H1 (cell line): ENCODE results near the gene BCL2L1. TPM values are rescaled to one million over a fixed set of nuclear protein-coding genes. Genes with fewer than 3 reads are reported as not detected.

Experiments
- POLR2AphosphoS5 ChIP-seq: IDR thresholded peaks from 2 replicates; pipeline ENCODE4 v1.6.1; 2011; ENCODE audit warnings: low read depth, low read length
- POU5F1 ChIP-seq: IDR thresholded peaks from 2 replicates; pipeline ENCODE4 v1.6.1; 2011; ENCODE audit warnings: low read depth, mild to moderate bottlenecking, low read length, moderate library complexity
- RBBP5 ChIP-seq: IDR thresholded peaks from 2 replicates; pipeline ENCODE4 v1.7.1; 2012; ENCODE audit warnings: low read depth, mild to moderate bottlenecking, inconsistent platforms, low read length, moderate library complexity, borderline replicate concordance
- YY1 ChIP-seq: IDR thresholded peaks from 2 replicates; pipeline ENCODE4 v1.6.1; 2011; ENCODE audit warnings: low read depth, mild to moderate bottlenecking, low read length
- polyA plus RNA-seq, 7 experiments: library from polyadenylated mRNA; depleted of rRNA in 3 of 7; stranded (reverse) in 5 of 7; unstranded in 2 of 7; fragments of >200 nt in 5 of 7; fragments of 200-250 nt in 2 of 7; gene quantifications; 1 replicate in 5 of 7; 2 replicates in 1 of 7; 4 replicates in 1 of 7; pipeline versions ENCODE4 v1.2.1 to v1.2.3, GENCODE V29; 2011 to 2013; ENCODE audit warnings: missing spikeins in 2 of 7, mixed read lengths in 2 of 7
- total RNA-seq: library from RNA; stranded (reverse); fragmentation: NEBNext Ultra II Directional; extraction: Animal tissue kit (Norgen Biotek cat#: 25700); gene quantifications from 2 replicates; pipeline ENCODE4 v1.2.1, GENCODE V29; 2021
- TF ChIP-seq, protein P1 (sequence below): fragments of 300-600 bp; sonication (generic); IDR thresholded peaks from 2 replicates; pipeline ENCODE4 v1.7.1; 2012; ENCODE audit warnings: low read length, moderate library complexity, mild to moderate bottlenecking, inconsistent platforms; ENCODE audit not compliant: insufficient replicate concordance

The BCL2L1 gene
- total and polyA plus RNA-seq, 2 of the 8 experiments (the other 6 are each of a cell fraction or from before 2014, with no cell fraction given), result 64.9 to 66.1 TPM

DNA sequence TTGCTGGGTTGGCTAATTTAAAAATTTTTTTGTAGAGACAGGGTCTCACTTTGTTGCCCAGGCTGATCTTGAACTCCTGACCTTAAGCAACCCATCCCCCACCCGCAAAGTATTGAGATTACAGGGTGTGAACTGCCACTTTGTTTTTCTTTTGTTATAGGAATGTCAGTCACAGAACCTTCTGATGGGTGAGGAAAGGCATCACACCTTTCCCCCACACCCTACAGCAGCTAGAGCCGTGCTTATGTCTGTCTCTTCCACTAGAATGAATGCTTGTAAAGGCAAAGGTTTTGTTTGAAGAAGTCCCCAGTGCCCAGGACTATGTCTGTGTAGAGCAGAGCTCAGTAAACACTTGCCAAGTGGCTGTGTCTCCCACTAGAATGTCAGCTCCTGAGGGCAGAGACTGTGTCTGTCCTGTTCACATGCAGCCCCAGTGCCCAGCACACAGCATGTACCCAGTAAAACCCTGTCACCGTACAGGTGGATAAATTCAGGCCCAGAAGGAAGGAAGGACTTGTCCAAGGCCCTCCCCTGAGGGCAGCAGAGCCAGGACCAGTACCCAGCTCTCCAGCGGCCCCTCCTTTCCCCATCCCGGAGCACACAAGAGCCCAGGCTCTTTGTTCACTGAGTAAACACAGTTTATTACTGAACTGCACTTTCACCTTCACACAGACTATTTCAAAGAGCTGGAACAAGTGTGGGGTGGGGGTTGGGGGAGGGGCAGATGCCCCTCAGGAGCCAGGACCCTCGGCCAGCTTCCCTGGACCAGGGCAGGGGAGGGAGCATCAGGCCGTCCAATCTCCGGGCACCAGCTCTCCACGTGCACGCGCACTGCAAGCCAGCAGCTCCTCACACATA is 58.6 kb downstream of the BCL2L1 start (continued):
- TF ChIP-seq POLR2AphosphoS5 (no peak), YY1 (no peak), RBBP5 (no peak), POU5F1 (no peak)
- TF ChIP-seq, protein P1, sequence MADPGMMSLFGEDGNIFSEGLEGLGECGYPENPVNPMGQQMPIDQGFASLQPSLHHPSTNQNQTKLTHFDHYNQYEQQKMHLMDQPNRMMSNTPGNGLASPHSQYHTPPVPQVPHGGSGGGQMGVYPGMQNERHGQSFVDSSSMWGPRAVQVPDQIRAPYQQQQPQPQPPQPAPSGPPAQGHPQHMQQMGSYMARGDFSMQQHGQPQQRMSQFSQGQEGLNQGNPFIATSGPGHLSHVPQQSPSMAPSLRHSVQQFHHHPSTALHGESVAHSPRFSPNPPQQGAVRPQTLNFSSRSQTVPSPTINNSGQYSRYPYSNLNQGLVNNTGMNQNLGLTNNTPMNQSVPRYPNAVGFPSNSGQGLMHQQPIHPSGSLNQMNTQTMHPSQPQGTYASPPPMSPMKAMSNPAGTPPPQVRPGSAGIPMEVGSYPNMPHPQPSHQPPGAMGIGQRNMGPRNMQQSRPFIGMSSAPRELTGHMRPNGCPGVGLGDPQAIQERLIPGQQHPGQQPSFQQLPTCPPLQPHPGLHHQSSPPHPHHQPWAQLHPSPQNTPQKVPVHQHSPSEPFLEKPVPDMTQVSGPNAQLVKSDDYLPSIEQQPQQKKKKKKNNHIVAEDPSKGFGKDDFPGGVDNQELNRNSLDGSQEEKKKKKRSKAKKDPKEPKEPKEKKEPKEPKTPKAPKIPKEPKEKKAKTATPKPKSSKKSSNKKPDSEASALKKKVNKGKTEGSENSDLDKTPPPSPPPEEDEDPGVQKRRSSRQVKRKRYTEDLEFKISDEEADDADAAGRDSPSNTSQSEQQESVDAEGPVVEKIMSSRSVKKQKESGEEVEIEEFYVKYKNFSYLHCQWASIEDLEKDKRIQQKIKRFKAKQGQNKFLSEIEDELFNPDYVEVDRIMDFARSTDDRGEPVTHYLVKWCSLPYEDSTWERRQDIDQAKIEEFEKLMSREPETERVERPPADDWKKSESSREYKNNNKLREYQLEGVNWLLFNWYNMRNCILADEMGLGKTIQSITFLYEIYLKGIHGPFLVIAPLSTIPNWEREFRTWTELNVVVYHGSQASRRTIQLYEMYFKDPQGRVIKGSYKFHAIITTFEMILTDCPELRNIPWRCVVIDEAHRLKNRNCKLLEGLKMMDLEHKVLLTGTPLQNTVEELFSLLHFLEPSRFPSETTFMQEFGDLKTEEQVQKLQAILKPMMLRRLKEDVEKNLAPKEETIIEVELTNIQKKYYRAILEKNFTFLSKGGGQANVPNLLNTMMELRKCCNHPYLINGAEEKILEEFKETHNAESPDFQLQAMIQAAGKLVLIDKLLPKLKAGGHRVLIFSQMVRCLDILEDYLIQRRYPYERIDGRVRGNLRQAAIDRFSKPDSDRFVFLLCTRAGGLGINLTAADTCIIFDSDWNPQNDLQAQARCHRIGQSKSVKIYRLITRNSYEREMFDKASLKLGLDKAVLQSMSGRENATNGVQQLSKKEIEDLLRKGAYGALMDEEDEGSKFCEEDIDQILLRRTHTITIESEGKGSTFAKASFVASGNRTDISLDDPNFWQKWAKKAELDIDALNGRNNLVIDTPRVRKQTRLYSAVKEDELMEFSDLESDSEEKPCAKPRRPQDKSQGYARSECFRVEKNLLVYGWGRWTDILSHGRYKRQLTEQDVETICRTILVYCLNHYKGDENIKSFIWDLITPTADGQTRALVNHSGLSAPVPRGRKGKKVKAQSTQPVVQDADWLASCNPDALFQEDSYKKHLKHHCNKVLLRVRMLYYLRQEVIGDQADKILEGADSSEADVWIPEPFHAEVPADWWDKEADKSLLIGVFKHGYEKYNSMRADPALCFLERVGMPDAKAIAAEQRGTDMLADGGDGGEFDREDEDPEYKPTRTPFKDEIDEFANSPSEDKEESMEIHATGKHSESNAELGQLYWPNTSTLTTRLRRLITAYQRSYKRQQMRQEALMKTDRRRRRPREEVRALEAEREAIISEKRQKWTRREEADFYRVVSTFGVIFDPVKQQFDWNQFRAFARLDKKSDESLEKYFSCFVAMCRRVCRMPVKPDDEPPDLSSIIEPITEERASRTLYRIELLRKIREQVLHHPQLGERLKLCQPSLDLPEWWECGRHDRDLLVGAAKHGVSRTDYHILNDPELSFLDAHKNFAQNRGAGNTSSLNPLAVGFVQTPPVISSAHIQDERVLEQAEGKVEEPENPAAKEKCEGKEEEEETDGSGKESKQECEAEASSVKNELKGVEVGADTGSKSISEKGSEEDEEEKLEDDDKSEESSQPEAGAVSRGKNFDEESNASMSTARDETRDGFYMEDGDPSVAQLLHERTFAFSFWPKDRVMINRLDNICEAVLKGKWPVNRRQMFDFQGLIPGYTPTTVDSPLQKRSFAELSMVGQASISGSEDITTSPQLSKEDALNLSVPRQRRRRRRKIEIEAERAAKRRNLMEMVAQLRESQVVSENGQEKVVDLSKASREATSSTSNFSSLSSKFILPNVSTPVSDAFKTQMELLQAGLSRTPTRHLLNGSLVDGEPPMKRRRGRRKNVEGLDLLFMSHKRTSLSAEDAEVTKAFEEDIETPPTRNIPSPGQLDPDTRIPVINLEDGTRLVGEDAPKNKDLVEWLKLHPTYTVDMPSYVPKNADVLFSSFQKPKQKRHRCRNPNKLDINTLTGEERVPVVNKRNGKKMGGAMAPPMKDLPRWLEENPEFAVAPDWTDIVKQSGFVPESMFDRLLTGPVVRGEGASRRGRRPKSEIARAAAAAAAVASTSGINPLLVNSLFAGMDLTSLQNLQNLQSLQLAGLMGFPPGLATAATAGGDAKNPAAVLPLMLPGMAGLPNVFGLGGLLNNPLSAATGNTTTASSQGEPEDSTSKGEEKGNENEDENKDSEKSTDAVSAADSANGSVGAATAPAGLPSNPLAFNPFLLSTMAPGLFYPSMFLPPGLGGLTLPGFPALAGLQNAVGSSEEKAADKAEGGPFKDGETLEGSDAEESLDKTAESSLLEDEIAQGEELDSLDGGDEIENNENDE, result no peak
